H9 (cell line): ENCODE measurements around the gene LEMD3. TPM values are rescaled to one million over a fixed set of nuclear protein-coding genes. Genes with fewer than 3 reads are reported as not detected.
A peak's percentile ranks its signal among the peaks of the same experiment; 100 is the strongest.

ENCODE experiments used
- DNase-seq: peaks from one replicate; pipeline ENCODE4 v3.0.0-alpha.2; 2017
- H2AFZ ChIP-seq: one replicate; pipeline ENCODE4 v1.6.1; 2013; ENCODE audit warnings: mild to moderate bottlenecking, low read length, control low read depth, moderate library complexity
- H2AK5ac ChIP-seq: 2 replicates; pipeline ENCODE4 v1.6.1; 2013; ENCODE audit warnings: low read length, control low read depth, mixed read lengths; ENCODE audit not compliant: insufficient read length
- H2BK120ac ChIP-seq: one replicate; pipeline ENCODE4 v1.6.1; 2013; ENCODE audit warnings: low read depth, mild to moderate bottlenecking, low read length, control low read depth, inconsistent platforms; ENCODE audit not compliant: poor library complexity, severe bottlenecking
- H2BK12ac ChIP-seq: 2 replicates; pipeline ENCODE4 v1.6.1; 2013; ENCODE audit warnings: low read length, control low read depth, mixed read lengths, low read depth; ENCODE audit not compliant: insufficient read length
- H2BK15ac ChIP-seq: 2 replicates; pipeline ENCODE4 v1.6.1; 2013; ENCODE audit warnings: low read depth, low read length, control low read depth
- H2BK20ac ChIP-seq: one replicate; pipeline ENCODE4 v1.6.1; 2013; ENCODE audit warnings: low read depth, mild to moderate bottlenecking, low read length, control low read depth, inconsistent platforms; ENCODE audit not compliant: poor library complexity, severe bottlenecking
- H2BK5ac ChIP-seq: 2 replicates; pipeline ENCODE4 v1.6.1; 2013; ENCODE audit warnings: low read length, control low read depth, mixed read lengths; ENCODE audit not compliant: insufficient read length
- H3K14ac ChIP-seq: 2 replicates; pipeline ENCODE4 v1.6.1; 2013; ENCODE audit warnings: low read length, control low read depth; ENCODE audit not compliant: insufficient read depth
- H3K18ac ChIP-seq: 2 replicates; pipeline ENCODE4 v1.6.1; 2013; ENCODE audit warnings: low read depth, mild to moderate bottlenecking, mixed read lengths, low read length, control low read depth; ENCODE audit not compliant: insufficient read length
- H3K23ac ChIP-seq: 2 replicates; pipeline ENCODE4 v1.6.1; 2013; ENCODE audit warnings: low read length, control low read depth, mixed read lengths, low read depth; ENCODE audit not compliant: insufficient read length
- H3K23me2 ChIP-seq: 2 replicates; pipeline ENCODE4 v1.6.1; 2013; ENCODE audit warnings: low read depth, mild to moderate bottlenecking, mixed read lengths, low read length, control low read depth; ENCODE audit not compliant: insufficient read length, poor library complexity, severe bottlenecking
- H3K27ac ChIP-seq: 2 replicates; pipeline ENCODE4 v1.5.1; 2013; ENCODE audit warnings: low read length, control low read depth, mixed read lengths, low read depth; ENCODE audit not compliant: insufficient read length
- H3K27me3 ChIP-seq: 2 replicates; pipeline ENCODE4 v1.6.1; 2013; ENCODE audit warnings: low read length, control low read depth, inconsistent platforms; ENCODE audit not compliant: insufficient read depth
- H3K4ac ChIP-seq: 2 replicates; pipeline ENCODE4 v1.6.1; 2013; ENCODE audit warnings: low read depth, mild to moderate bottlenecking, control low read depth, inconsistent platforms, low read length, moderate library complexity
- H3K4me1 ChIP-seq: 2 replicates; pipeline ENCODE4 v1.6.1; 2013; ENCODE audit warnings: low read length, control low read depth, inconsistent platforms; ENCODE audit not compliant: insufficient read depth
- H3K4me2 ChIP-seq: 2 replicates; pipeline ENCODE4 v1.6.1; 2013; ENCODE audit warnings: low read length, control low read depth, mixed read lengths; ENCODE audit not compliant: insufficient read length, insufficient read depth
- H3K56ac ChIP-seq: 2 replicates; pipeline ENCODE4 v1.6.1; 2013; ENCODE audit warnings: low read depth, mild to moderate bottlenecking, mixed read lengths, low read length, control low read depth; ENCODE audit not compliant: insufficient read length
- H3K79me1 ChIP-seq: 2 replicates; pipeline ENCODE4 v1.6.1; 2013; ENCODE audit warnings: low read depth, mild to moderate bottlenecking, moderate library complexity, low read length, control low read depth, inconsistent platforms; ENCODE audit not compliant: insufficient read depth, poor library complexity, severe bottlenecking
- H3K79me2 ChIP-seq: 2 replicates; pipeline ENCODE4 v1.6.1; 2013; ENCODE audit warnings: low read length, control low read depth, inconsistent platforms; ENCODE audit not compliant: insufficient read depth
- H3K9ac ChIP-seq: 2 replicates; pipeline ENCODE4 v1.6.1; 2013; ENCODE audit warnings: low read length, control low read depth, mixed read lengths; ENCODE audit not compliant: insufficient read length; ENCODE audit errors: extremely low read depth
- H3K9me3 ChIP-seq: one replicate; pipeline ENCODE4 v1.6.1; 2013; ENCODE audit warnings: low read depth, low read length, inconsistent platforms; ENCODE audit not compliant: control insufficient read depth
- H3T11ph ChIP-seq: one replicate; pipeline ENCODE4 v1.6.1; 2013; ENCODE audit warnings: mild to moderate bottlenecking, low read length, control low read depth, inconsistent platforms
- H4K20me1 ChIP-seq: one replicate; pipeline ENCODE4 v1.6.1; 2013; ENCODE audit not compliant: control insufficient read depth, insufficient read length, insufficient read depth
- H4K5ac ChIP-seq: 2 replicates; pipeline ENCODE4 v1.6.1; 2013; ENCODE audit warnings: low read depth, mild to moderate bottlenecking, mixed read lengths, low read length, control low read depth; ENCODE audit not compliant: insufficient read length
- H4K8ac ChIP-seq: replicated peaks from 2 replicates; pipeline ENCODE4 v1.6.1; 2013; ENCODE audit warnings: low read length, control low read depth, mixed read lengths, low read depth; ENCODE audit not compliant: insufficient read length
- H4K91ac ChIP-seq: 2 replicates; pipeline ENCODE4 v1.6.1; 2013; ENCODE audit warnings: low read depth, mild to moderate bottlenecking, moderate library complexity, mixed read lengths, low read length, control low read depth; ENCODE audit not compliant: insufficient read length
- H3K27ac Mint-ChIP-seq, 3 experiments: 2 replicates in 2 of 3; 3 replicates in 1 of 3; pipeline ENCODE4 v1.8.0; 2020 to 2021; ENCODE audit warnings: mixed read lengths in 3 of 3, mild to moderate bottlenecking in 1 of 3, moderate library complexity in 1 of 3
- H3K27me3 Mint-ChIP-seq: 2 replicates; pipeline ENCODE4 v1.8.0; 2021; ENCODE audit warnings: low read depth, mild to moderate bottlenecking, moderate library complexity, mixed read lengths
- H3K36me3 Mint-ChIP-seq, 3 experiments: 2 replicates in 2 of 3; 3 replicates in 1 of 3; pipeline ENCODE4 v1.8.0; 2020 to 2021; ENCODE audit warnings: low read depth in 3 of 3, mixed read lengths in 3 of 3; ENCODE audit not compliant: insufficient read depth in 1 of 3
- H3K4me1 Mint-ChIP-seq, 2 experiments: 2 replicates each; pipeline ENCODE4 v1.8.0; 2020; ENCODE audit warnings: mixed read lengths in 2 of 2
- H3K4me3 Mint-ChIP-seq, 2 experiments: 2 replicates in 1 of 2; 3 replicates in 1 of 2; pipeline ENCODE4 v1.8.0; 2020 to 2021; ENCODE audit warnings: mild to moderate bottlenecking in 2 of 2, mixed read lengths in 2 of 2, moderate library complexity in 1 of 2
- H3K9me3 Mint-ChIP-seq, 2 experiments: 2 replicates in 1 of 2; 3 replicates in 1 of 2; pipeline ENCODE4 v1.8.0; 2020; ENCODE audit warnings: mild to moderate bottlenecking in 2 of 2, mixed read lengths in 2 of 2, moderate library complexity in 1 of 2
- WGBS: extraction: QIAGEN DNeasy Blood & Tissue Kit; methylation state at CpG from one replicate; pipeline ENCODE4 v1.1.7; 2013; ENCODE audit warnings: missing lambda C conversion rate, low lambda C conversion rate, mixed read lengths; ENCODE audit not compliant: insufficient read length; ENCODE audit errors: extremely low coverage; 5-methylcytosine and 5-hydroxymethylcytosine counted together
- total RNA-seq: library from RNA; stranded (reverse); gene quantifications from 2 replicates; pipeline ENCODE4 v1.2.1, GENCODE V29; 2021
- TF ChIP-seq, protein P1 (sequence below): fragments of 200-600 bp; sonication (generic); conservative IDR thresholded peaks from 3 replicates; pipeline ENCODE4 v1.8.0; 2021; ENCODE audit warnings: antibody characterized with exemption, mild to moderate bottlenecking

Gene LEMD3
- total RNA-seq, 1 experiment from 2014 or later, result 38.1 TPM

DNA sequence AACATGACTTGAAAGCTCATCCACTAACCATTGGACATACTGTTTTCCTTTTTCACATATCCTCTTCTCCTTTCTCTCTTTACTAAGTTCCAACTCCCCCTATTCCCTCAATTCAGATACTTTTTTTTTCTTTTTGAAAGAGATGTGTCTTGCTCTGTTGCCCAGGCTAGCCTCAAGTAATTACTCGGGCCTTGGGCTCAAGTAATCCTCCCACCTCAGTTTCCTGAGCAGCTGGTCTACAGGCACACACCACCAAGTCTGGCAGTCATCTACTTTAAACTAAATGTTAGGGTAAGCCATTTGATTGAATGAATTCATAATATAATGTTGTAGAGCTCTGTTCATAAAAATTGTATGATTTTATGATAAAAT lies 15.5 kb downstream of the LEMD3 start:
- H2BK15ac ChIP-seq, result no peak overlapping the region
- no peak overlapping the region for H2BK5ac ChIP-seq
- Mint-ChIP-seq H3K27ac (peak overlapping the region in 1 of 3 experiments; percentile 11; a peak in 2 of 7 replicates), H3K9me3 (no peaks in the 10 kb centered on the region), H3K36me3 (no peaks in the 10 kb centered on the region; a peak in 1 of 7 replicates), H3K4me3 (no peak overlapping the region), H3K4me1 (peaks cover 0 to 5% of the 10 kb centered on the region in 2 experiments; a peak in 2 of 4 replicates), H3K27me3 (no peaks in the 10 kb centered on the region)
- TF ChIP-seq, protein P1, sequence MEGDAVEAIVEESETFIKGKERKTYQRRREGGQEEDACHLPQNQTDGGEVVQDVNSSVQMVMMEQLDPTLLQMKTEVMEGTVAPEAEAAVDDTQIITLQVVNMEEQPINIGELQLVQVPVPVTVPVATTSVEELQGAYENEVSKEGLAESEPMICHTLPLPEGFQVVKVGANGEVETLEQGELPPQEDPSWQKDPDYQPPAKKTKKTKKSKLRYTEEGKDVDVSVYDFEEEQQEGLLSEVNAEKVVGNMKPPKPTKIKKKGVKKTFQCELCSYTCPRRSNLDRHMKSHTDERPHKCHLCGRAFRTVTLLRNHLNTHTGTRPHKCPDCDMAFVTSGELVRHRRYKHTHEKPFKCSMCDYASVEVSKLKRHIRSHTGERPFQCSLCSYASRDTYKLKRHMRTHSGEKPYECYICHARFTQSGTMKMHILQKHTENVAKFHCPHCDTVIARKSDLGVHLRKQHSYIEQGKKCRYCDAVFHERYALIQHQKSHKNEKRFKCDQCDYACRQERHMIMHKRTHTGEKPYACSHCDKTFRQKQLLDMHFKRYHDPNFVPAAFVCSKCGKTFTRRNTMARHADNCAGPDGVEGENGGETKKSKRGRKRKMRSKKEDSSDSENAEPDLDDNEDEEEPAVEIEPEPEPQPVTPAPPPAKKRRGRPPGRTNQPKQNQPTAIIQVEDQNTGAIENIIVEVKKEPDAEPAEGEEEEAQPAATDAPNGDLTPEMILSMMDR, result no peak
- no peaks in the 10 kb centered on the region for H4K20me1 ChIP-seq
- H3K9ac ChIP-seq, result no peak overlapping the region
- no peaks in the 10 kb centered on the region for H3K23me2 ChIP-seq
- no peak overlapping the region for H3T11ph ChIP-seq
- H2BK120ac ChIP-seq, result no peak overlapping the region
- H2AK5ac ChIP-seq, result no peak overlapping the region
- H4K91ac ChIP-seq, result no peak overlapping the region
- H3K27me3 ChIP-seq, result no peaks in the 10 kb centered on the region
- H3K9me3 ChIP-seq, result no peaks in the 10 kb centered on the region
- no peak overlapping the region for H2BK20ac ChIP-seq
- H3K27ac ChIP-seq, result no peak overlapping the region
- no peak overlapping the region for H2AFZ ChIP-seq
- no peak for DNase-seq
- H3K18ac ChIP-seq, result no peak overlapping the region
- no peak overlapping the region for H2BK12ac ChIP-seq
- peaks cover 1% of the 10 kb centered on the region; the same call in 1 of the 2 replicates for H3K79me2 ChIP-seq
- no peak overlapping the region for H3K14ac ChIP-seq
- H3K4ac ChIP-seq, result no peak overlapping the region
- no CpG with 5 or more reads among the region's 1 CpG for WGBS
- H3K56ac ChIP-seq, result no peak overlapping the region
- no peak overlapping the region for H3K4me2 ChIP-seq
- H4K8ac ChIP-seq, result no peak overlapping the region
- H3K79me1 ChIP-seq, result peaks cover 2% of the 10 kb centered on the region
- H3K23ac ChIP-seq, result no peak overlapping the region
- H3K4me1 ChIP-seq, result no peaks in the 10 kb centered on the region
- no peak overlapping the region for H4K5ac ChIP-seq
